ENCODE results near the gene SEMA3A. TPM values are rescaled to one million over a fixed set of nuclear protein-coding genes. Genes with fewer than 3 reads are reported as not detected.

Gene SEMA3A
- total and polyA plus RNA-seq, 4 donors: 0.13 to 0.56 (median 0.20) TPM

GRCh38 chr7:83925860-83926259 is 268.7 kb downstream of the SEMA3A start (continued):
- TF ChIP-seq HNF4A (conservative IDR thresholded peaks at IDR 0.05) (no peak), HNF4G (IDR thresholded peaks at IDR 0.05) (no peak), CTCF (IDR thresholded peaks at IDR 0.05; ENCODE audit: low read depth, low read length, missing input control) (no peak)

DNA sequence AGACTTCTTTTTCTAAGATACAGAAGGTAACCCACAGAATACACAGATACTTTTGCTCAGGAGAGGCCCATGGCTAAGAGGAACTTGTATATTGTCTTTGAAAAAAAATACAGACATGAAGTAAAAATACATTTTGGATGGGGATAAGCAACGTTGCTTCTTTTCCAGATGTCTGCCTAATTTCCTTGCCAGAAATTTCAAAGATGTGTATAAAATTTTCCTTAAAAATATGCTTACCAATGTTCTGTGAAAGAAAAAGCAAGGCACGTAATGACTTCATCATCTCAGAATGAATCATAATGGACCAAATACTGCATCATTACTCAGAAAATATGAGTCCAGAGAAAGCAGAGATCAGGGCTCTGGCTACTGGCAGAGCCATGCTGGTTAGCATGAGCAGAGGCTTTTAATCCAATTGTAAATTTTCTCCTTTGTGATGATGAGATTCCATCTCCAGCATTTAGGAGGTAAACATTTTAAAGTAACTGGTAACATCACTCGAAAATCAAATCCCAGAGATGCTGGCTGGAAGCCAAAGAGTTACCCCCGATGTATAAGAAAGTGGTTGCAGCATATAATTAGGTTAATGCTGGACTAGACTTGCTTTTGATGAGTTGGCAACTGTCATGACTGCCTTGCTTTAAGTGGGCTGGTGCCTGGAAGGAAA is 272.5 kb downstream of the SEMA3A start:
- H3K27ac ChIP-seq (ENCODE audit: low read depth in 1 of 2, low read length in 2 of 2): no peak overlapping the region
- no peak overlapping the region for H3K9ac ChIP-seq (ENCODE audit: low read depth in 1 of 2, low read length in 2 of 2)
- WGBS: 40% methylated on average over 4 of the region's 4 CpGs
- no peaks in the 10 kb centered on the region for H3K27me3 ChIP-seq (ENCODE audit: control insufficient read depth in 4 of 4, insufficient read depth in 4 of 4, low read length in 3 of 4)
- H3K9me3 ChIP-seq (ENCODE audit: control insufficient read depth in 4 of 4, low read length in 3 of 4): no peaks in the 10 kb centered on the region
- H3K4me1 ChIP-seq (ENCODE audit: control insufficient read depth in 4 of 4, insufficient read depth in 4 of 4, low read length in 3 of 4): no peaks in the 10 kb centered on the region
- no peak overlapping the region for H3K4me3 ChIP-seq (ENCODE audit: low read depth in 1 of 3, low read length in 3 of 3)
- no peaks in the 10 kb centered on the region for H3K36me3 ChIP-seq (ENCODE audit: control insufficient read depth in 4 of 4, insufficient read depth in 3 of 4, low read depth in 1 of 4, low read length in 3 of 4)
- TF ChIP-seq YY1 (IDR thresholded peaks at IDR 0.05): no peak
- TF ChIP-seq, protein P1, sequence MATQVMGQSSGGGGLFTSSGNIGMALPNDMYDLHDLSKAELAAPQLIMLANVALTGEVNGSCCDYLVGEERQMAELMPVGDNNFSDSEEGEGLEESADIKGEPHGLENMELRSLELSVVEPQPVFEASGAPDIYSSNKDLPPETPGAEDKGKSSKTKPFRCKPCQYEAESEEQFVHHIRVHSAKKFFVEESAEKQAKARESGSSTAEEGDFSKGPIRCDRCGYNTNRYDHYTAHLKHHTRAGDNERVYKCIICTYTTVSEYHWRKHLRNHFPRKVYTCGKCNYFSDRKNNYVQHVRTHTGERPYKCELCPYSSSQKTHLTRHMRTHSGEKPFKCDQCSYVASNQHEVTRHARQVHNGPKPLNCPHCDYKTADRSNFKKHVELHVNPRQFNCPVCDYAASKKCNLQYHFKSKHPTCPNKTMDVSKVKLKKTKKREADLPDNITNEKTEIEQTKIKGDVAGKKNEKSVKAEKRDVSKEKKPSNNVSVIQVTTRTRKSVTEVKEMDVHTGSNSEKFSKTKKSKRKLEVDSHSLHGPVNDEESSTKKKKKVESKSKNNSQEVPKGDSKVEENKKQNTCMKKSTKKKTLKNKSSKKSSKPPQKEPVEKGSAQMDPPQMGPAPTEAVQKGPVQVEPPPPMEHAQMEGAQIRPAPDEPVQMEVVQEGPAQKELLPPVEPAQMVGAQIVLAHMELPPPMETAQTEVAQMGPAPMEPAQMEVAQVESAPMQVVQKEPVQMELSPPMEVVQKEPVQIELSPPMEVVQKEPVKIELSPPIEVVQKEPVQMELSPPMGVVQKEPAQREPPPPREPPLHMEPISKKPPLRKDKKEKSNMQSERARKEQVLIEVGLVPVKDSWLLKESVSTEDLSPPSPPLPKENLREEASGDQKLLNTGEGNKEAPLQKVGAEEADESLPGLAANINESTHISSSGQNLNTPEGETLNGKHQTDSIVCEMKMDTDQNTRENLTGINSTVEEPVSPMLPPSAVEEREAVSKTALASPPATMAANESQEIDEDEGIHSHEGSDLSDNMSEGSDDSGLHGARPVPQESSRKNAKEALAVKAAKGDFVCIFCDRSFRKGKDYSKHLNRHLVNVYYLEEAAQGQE (IDR thresholded peaks at IDR 0.05): no peak
- no peak for TF ChIP-seq RXRA (IDR thresholded peaks at IDR 0.05)
- DNase-seq (ENCODE audit: low spot score): no peak

DNA sequence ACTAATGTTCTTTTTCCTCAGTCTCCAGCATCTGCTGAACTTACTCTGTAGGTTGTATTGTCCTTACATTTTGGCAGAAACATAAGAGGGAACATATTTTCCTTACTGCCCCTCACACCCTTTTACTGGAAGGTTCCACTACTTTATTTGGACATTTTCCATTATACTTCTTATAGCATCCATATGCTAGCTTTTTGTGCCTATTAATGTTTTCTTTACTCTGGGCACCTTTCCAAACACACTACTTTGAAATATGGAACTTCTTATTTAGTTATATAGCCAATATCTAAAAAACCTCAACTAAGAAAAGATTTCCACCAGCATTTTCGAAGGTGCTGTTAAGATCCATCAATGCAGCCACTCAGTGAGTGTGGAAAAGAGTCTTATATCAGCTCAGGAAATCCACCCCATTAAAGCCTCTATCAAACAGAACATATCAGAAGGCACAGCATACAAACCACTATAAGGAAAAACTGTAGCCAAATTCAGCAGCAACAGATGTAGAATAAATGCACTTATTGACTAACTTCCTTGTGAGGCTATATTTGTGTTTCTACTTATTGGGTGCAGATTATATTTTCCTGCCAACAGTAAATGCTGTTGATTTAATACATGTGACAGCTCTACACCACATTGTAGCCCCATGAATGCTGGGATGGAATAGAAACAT is 273.2 kb downstream of the SEMA3A start:
- TF ChIP-seq TAF1 (conservative IDR thresholded peaks at IDR 0.05) (no peak), FOXA1 (IDR thresholded peaks at IDR 0.05) (no peak), YY1 (IDR thresholded peaks at IDR 0.05) (no peak), SP1 (IDR thresholded peaks at IDR 0.05) (no peak), HNF4G (IDR thresholded peaks at IDR 0.05) (no peak)
- TF ChIP-seq, protein P1 (IDR thresholded peaks at IDR 0.05): no peak
- TF ChIP-seq, protein P2, sequence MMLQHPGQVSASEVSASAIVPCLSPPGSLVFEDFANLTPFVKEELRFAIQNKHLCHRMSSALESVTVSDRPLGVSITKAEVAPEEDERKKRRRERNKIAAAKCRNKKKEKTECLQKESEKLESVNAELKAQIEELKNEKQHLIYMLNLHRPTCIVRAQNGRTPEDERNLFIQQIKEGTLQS (IDR thresholded peaks at IDR 0.05): no peak
- TF ChIP-seq, protein P3, sequence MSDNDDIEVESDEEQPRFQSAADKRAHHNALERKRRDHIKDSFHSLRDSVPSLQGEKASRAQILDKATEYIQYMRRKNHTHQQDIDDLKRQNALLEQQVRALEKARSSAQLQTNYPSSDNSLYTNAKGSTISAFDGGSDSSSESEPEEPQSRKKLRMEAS (IDR thresholded peaks at IDR 0.05): no peak
- Histone ChIP-seq H3K27ac (ENCODE audit: low read depth in 1 of 2, low read length in 2 of 2) (no peak overlapping the region), H3K9me3 (ENCODE audit: control insufficient read depth in 4 of 4, low read length in 3 of 4) (no peaks in the 10 kb centered on the region), H3K27me3 (ENCODE audit: control insufficient read depth in 4 of 4, insufficient read depth in 4 of 4, low read length in 3 of 4) (no peaks in the 10 kb centered on the region), H3K4me1 (ENCODE audit: control insufficient read depth in 4 of 4, insufficient read depth in 4 of 4, low read length in 3 of 4) (no peaks in the 10 kb centered on the region), H3K4me3 (ENCODE audit: low read depth in 1 of 3, low read length in 3 of 3) (no peak overlapping the region), H3K9ac (ENCODE audit: low read depth in 1 of 2, low read length in 2 of 2) (no peak overlapping the region), H3K36me3 (ENCODE audit: control insufficient read depth in 4 of 4, insufficient read depth in 3 of 4, low read depth in 1 of 4, low read length in 3 of 4) (no peaks in the 10 kb centered on the region)
- 48% methylated on average over 1 of the region's 1 CpG for WGBS
- no peak for DNase-seq (ENCODE audit: low spot score)

Data from liver (tissue), 9 donors.